Measurements from ENCODE around the gene LY6G6F.

Gene LY6G6F

GRCh38 chr6:31665501-31666336 is 40.9 kb upstream of the LY6G6F start, which contains the start of gene CSNK2B:
CSNK2B (plus strand) TSS chr6:31666080; CDS start chr6:31666832, 752 bp downstream.
- Mint-ChIP-seq H3K4me1 (ENCODE audit: low read depth) (peaks cover 60% of the 10 kb centered on the region), H3K27me3 (no peaks in the 10 kb centered on the region), H3K9me3 (ENCODE audit: low read depth) (no peaks in the 10 kb centered on the region), H3K4me3 (peak within 1 kb of the TSS; percentile 93), H3K36me3 (peaks cover 16% of the 10 kb centered on the region), H3K27ac (peak within 1 kb of the TSS; percentile 97)

GRCh38 chr6:31666337-31666965 is 40.2 kb upstream of the LY6G6F start:
- Mint-ChIP-seq H3K4me3 (peak overlapping the region; percentile 93), H3K4me1 (ENCODE audit: low read depth) (peaks cover 55% of the 10 kb centered on the region), H3K27ac (peak overlapping the region; percentile 97), H3K9me3 (ENCODE audit: low read depth) (no peaks in the 10 kb centered on the region), H3K36me3 (peaks cover 16% of the 10 kb centered on the region), H3K27me3 (no peaks in the 10 kb centered on the region)

GRCh38 chr6:31669676-31670075 is 37.0 kb upstream of the LY6G6F start, which contains the start of gene LY6G5B:
LY6G5B (plus strand) TSS chr6:31669976; CDS start chr6:31670951, 975 bp downstream.
- Mint-ChIP-seq H3K4me3 (peak within 1 kb of the TSS; percentile 17), H3K27ac (no peak within 1 kb of the TSS), H3K36me3 (peaks cover 5% of the 10 kb centered on the region), H3K4me1 (ENCODE audit: low read depth) (peaks cover 32% of the 10 kb centered on the region), H3K9me3 (ENCODE audit: low read depth) (no peaks in the 10 kb centered on the region), H3K27me3 (no peaks in the 10 kb centered on the region)

DNA sequence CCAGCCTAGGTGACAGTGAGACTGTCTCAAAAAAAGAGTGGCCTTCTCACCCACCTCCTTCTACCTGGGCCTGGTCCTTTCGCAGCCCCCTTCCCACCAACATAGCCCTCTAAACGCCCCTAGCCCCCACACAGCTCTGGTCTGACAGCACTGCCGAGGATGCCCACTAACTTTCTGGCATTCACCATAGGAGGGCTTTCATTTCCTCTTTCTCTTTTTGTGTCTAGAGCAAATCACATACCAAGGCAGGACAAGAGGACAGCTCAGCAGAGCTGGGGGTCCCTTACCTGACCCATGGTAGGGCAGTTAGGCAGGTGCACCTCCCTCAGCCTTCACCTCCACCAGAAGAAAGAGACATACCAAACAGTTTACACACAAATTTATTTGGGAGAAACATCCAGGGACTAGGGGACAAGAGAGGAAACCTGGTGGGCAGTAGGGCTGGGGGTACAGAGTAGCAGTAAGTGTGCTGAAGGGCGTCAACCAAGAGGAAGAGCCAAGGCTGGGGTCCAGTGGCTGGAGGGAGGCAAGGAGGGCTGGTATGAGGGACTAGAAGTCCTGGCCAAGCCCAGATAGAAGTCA is 30.3 kb upstream of the LY6G6F start:
- Mint-ChIP-seq H3K36me3 (no peaks in the 10 kb centered on the region), H3K27ac (no peak overlapping the region), H3K27me3 (no peaks in the 10 kb centered on the region), H3K9me3 (ENCODE audit: low read depth) (no peaks in the 10 kb centered on the region), H3K4me3 (no peak overlapping the region), H3K4me1 (ENCODE audit: low read depth) (peaks cover 10% of the 10 kb centered on the region)

DNA sequence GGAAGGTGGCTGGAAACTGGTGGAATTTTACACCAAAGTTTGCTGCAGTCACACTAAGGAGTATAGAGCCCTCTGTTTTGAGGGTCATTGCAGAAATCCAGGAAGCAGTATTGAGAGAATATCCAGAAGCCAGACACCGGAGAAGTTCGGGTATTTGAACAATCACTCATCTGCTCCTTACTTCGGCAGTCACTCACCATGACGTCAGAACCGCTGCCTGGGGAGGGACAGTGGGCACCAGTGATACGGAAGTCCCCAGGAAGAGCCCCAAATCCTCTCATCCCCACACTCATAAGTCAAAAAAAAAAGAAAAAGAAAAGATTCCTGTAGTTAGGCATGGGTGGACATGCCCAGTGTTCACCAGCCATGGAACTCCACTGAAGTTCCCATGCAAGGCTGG is 29.8 kb upstream of the LY6G6F start:
- H3K27me3 Mint-ChIP-seq, result no peaks in the 10 kb centered on the region
- H3K36me3 Mint-ChIP-seq, result no peaks in the 10 kb centered on the region
- H3K4me3 Mint-ChIP-seq, result no peak overlapping the region
- H3K9me3 Mint-ChIP-seq (ENCODE audit: low read depth), result no peaks in the 10 kb centered on the region
- H3K4me1 Mint-ChIP-seq (ENCODE audit: low read depth), result peaks cover 13% of the 10 kb centered on the region
- no peak overlapping the region for H3K27ac Mint-ChIP-seq

GRCh38 chr6:31677955-31678354 is 28.7 kb upstream of the LY6G6F start:
- Mint-ChIP-seq H3K36me3 (no peaks in the 10 kb centered on the region), H3K27me3 (no peaks in the 10 kb centered on the region), H3K4me1 (ENCODE audit: low read depth) (peaks cover 13% of the 10 kb centered on the region), H3K27ac (no peak overlapping the region), H3K4me3 (no peak overlapping the region), H3K9me3 (ENCODE audit: low read depth) (no peaks in the 10 kb centered on the region)

- Mint-ChIP-seq H3K36me3 (no peaks in the 10 kb centered on the region), H3K4me3 (peak within 1 kb of the TSS; percentile 91), H3K9me3 (ENCODE audit: low read depth) (no peaks in the 10 kb centered on the region), H3K27me3 (no peaks in the 10 kb centered on the region), H3K27ac (peak within 1 kb of the TSS; percentile 79), H3K4me1 (ENCODE audit: low read depth) (peaks cover 13% of the 10 kb centered on the region)
These were observed 26.2 kb upstream of the LY6G6F start, which contains the start of gene LY6G5C for GRCh38 chr6:31680226-31681134. LY6G5C (minus strand) TSS chr6:31681067; CDS start chr6:31680373, 694 bp downstream.

- H3K27me3 Mint-ChIP-seq, result no peaks in the 10 kb centered on the region
- H3K9me3 Mint-ChIP-seq (ENCODE audit: low read depth), result no peaks in the 10 kb centered on the region
- peaks cover 13% of the 10 kb centered on the region for H3K4me1 Mint-ChIP-seq (ENCODE audit: low read depth)
- H3K27ac Mint-ChIP-seq, result no peak overlapping the region
- no peaks in the 10 kb centered on the region for H3K36me3 Mint-ChIP-seq
- H3K4me3 Mint-ChIP-seq, result peak overlapping the region; percentile 91
These were observed 25.5 kb upstream of the LY6G6F start for GRCh38 chr6:31681135-31681671.

DNA sequence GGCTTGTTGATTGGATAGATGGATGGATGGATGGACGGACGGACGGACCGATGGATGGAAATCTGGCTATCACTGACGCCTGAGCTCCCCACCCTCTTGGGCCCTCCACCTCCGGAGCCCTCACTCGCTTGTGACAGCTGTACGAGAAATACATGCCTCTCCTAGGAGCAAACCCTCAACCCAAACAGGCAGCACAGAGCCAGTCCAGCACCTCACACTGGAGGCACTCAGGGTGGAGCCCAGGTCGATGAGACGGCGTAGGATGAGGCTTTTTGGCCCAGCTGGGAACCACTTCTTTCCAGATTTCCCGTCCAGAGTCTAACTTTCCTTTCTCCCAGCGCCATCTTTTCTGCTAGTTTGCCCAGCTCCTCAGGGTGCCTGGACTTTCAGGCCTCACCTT is 23.1 kb upstream of the LY6G6F start:
- no peaks in the 10 kb centered on the region for H3K27me3 Mint-ChIP-seq
- H3K27ac Mint-ChIP-seq, result no peak overlapping the region
- no peak overlapping the region for H3K4me3 Mint-ChIP-seq
- H3K36me3 Mint-ChIP-seq, result no peaks in the 10 kb centered on the region
- peaks cover 13% of the 10 kb centered on the region for H3K4me1 Mint-ChIP-seq (ENCODE audit: low read depth)
- no peaks in the 10 kb centered on the region for H3K9me3 Mint-ChIP-seq (ENCODE audit: low read depth)

- H3K27ac Mint-ChIP-seq, result no peak overlapping the region
- peaks cover 2% of the 10 kb centered on the region for H3K4me1 Mint-ChIP-seq (ENCODE audit: low read depth)
- no peaks in the 10 kb centered on the region for H3K9me3 Mint-ChIP-seq (ENCODE audit: low read depth)
These were observed 20.2 kb upstream of the LY6G6F start for GRCh38 chr6:31686483-31686882.

DNA sequence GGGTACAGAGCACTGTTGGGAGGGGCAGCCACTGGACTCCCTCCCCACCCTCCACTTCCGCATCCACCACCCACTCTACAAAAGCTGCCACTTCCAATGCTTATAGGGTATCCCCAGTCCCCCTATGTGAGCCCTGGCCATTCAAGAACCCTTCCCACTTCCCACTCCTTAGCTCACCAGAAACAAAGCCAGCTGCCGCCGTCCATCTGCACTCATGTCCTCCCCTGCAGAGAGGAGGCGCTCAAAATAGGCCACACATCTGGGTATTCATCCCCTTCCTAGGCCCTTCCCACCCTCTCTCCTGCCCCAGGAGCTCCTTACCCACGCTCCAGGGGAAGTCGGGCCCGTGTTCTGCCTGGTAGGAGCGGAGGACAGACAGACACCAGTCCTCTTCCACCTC is 19.3 kb upstream of the LY6G6F start:
- Mint-ChIP-seq H3K36me3 (no peaks in the 10 kb centered on the region), H3K4me3 (no peak overlapping the region), H3K27me3 (no peaks in the 10 kb centered on the region), H3K4me1 (ENCODE audit: low read depth) (no peaks in the 10 kb centered on the region), H3K27ac (no peak overlapping the region), H3K9me3 (ENCODE audit: low read depth) (no peaks in the 10 kb centered on the region)

More at GRCh38 chr6:31686483-31686882, 20.2 kb upstream of the LY6G6F start:
- H3K36me3 Mint-ChIP-seq, result no peaks in the 10 kb centered on the region
- no peaks in the 10 kb centered on the region for H3K27me3 Mint-ChIP-seq
- H3K4me3 Mint-ChIP-seq, result no peak overlapping the region

DNA sequence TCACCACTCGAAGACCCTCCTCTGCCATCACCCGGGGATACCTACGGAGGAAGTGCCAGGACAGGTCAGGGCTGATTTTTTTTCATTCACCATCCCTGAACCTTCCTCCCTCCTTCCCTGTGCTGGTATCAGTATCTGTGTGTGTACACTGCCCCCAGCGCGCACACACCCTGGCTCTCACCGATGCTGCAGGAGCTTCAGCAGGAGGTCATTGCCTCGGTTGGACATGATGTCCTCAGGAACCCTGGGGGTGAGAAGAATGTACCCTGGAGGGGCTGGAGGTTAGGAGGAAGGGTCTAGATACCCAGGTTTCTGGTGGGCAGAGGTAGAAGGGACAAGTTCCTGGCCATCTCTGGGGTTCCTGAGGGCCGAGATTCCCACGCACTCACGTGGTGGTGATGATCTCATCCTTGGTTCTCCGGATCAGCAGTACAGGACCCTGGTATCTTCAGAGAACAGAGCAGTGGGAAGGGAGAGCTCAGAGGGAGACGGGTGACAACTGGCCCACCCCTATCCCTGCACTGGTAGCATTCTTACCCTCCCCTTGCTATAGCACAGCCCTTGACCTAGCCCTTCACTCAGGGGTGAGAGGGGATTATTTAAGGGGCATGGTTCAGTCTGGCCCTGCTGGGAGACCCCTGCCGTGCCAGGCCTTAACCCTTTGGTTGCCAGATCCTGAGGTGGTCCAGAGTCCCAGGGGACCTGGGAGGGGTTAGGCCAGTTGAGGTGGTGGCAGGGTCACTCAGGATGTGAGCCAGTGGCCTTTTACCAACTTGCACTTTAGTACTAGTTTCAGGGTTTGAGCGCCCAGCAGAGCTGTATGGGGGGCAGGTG is 18.6 kb upstream of the LY6G6F start:
- H3K9me3 Mint-ChIP-seq (ENCODE audit: low read depth), result no peaks in the 10 kb centered on the region
- no peaks in the 10 kb centered on the region for H3K27me3 Mint-ChIP-seq
- H3K4me3 Mint-ChIP-seq, result no peak overlapping the region
- H3K27ac Mint-ChIP-seq, result peak overlapping the region; percentile 16
- no peaks in the 10 kb centered on the region for H3K36me3 Mint-ChIP-seq
- no peaks in the 10 kb centered on the region for H3K4me1 Mint-ChIP-seq (ENCODE audit: low read depth)

DNA sequence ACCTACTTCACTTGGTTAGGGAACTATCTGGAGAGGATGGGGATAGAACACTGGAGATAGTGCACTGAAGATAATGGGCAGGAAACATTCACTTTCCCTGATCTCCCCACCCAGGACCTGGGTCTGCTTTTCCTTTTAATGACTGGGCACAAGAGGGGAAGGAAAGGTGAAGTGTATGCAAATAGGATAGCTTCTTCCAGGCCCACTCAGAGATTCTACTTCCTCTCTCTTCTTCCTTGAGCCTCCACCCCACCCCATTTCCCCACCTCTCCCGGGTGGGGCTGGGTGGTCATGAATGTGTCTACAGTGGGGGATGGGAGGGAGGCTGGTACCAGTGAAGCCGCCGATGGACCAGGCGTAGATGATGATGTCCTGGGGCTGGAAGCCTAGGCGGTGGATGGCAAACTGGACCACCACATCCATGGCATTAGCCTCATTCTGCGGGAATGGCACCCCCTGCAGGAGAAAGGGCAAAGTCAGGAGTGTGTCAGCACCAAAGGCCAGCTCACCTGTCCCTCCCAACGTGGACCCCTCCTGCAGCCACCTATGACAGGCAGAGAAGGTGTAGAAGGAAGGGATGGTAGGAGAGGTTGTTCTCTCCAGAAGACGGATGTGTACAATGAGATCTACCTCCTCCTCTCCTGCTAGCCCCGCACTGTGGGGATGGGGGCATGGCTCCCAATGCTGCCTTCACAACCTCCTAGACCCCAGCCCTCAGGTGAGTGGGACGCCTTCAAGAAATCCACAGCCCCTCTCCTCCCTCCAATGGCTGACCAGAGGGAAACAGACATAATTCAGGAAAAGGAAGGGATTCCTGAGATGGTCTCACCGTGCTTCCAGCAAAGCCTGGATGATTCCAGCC is 17.2 kb upstream of the LY6G6F start:
- Mint-ChIP-seq H3K27ac (peak overlapping the region; percentile 41), H3K4me3 (no peak overlapping the region), H3K9me3 (ENCODE audit: low read depth) (no peaks in the 10 kb centered on the region)

More for the DNA sequence above, 17.2 kb upstream of the LY6G6F start:
- no peaks in the 10 kb centered on the region for H3K27me3 Mint-ChIP-seq
- H3K36me3 Mint-ChIP-seq, result no peaks in the 10 kb centered on the region
- H3K4me1 Mint-ChIP-seq (ENCODE audit: low read depth), result no peaks in the 10 kb centered on the region
